NCI-H446 (cell line): Measurements from ENCODE around the gene TUBA4A.
A peak's percentile ranks its signal among the peaks of the same experiment; 100 is the strongest.
"Not testable (repeated sequence)": the region's sequence is repeated elsewhere in the genome, so short reads cannot be mapped to it uniquely, and the experiment has no call there.

Source experiments
- DNase-seq, 2 experiments: peaks; one replicate each; lab custom pipeline; 2025; lab: John Stamatoyannopoulos, UW

Gene TUBA4A

DNA sequence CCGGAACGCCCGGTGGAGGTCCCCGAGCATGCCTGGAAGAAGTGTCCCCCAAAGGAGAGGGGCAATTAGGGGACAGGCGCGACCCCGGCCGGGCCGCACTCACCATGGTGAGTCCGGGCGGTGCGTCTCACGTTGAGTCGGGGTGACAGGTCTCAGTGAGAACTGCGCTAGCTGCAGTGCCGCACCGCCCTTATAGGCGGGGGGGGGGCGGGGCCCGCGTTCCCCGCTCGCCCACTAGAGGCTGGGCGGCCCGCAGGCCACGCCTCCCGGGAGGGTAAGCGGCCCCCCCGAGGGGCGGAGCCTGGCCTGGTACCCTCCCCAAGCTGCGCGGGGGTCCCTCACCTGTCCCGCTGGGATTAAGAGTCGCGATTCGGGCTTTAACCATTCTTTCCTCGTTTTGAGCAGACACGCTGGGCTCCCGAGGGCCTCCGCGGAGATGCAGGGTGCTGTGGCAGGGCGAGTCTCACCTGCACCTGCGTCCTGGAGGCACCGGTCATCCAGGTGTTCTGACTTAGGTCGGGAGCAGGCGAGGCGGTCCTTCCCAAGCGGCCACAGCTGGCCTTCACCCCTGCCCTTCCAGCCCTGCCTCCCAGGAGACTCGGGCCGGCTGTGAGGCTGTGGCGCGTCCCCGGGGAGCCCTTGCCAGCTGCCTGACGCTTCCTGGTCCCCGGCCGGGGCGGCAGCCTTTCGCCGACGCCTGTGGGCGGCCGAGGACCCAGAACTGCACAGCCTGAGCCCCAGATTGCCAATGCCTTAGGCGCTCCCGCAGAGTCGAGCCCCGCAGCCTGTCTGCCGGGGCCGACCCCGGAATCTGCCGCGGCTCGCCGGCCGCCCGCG, at the start of gene TUBA4A:
TUBA4A (minus strand) TSS at position 166 of the 837 bp plus-strand sequence; CDS start at position 106, 60 bp downstream.
- DNase-seq, result peak; percentile 27 to 91

DNA sequence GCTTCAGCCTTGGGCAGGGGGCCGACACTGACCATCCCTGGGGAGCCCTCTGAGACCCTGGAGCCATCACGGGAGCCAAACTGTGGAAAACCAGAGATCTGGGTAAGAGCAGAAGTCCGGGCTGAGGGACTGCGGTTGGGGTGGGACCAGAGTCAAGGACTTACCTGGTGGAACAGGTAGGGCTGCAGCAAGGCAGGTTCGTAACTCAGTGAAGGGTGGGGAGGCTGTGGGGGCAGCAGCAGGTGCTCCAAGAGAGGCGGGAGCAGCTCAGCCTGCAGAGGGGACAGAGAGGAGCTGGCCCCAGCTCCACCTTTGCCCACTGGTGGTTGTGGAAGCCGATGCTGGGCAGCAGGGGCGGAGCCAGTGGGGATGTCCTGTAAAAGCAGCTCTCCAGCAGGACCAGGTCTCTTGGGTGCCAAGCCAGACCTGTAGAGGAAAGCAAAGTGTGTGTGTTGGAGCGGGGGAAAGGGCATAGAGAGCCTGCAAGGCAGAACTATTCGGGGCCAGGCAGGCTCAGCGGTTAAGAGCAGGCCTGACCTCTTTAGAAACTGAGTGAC, 48.8 kb upstream of the TUBA4A start:
- no peak for DNase-seq

DNA sequence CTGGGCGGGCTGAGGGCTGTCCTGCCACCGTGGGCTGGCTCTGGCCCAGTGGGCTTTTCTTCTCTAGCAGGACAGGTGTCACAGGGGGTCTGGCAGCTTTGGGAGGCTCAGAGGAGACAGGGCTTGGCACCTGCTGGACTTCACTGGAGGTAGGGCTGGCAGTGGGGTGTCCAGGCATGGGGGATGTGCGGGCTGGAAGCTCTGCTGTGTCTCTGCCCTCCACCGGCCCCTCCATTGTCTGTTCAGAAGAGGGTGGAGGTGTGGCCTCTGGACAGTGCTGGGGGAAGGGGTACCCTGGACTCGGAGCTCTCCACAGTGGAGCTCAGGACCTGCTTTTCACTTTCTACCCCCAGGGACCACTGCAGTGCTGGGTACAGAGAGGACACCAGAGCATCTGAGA, 46.3 kb upstream of the TUBA4A start:
- no peak for DNase-seq

DNA sequence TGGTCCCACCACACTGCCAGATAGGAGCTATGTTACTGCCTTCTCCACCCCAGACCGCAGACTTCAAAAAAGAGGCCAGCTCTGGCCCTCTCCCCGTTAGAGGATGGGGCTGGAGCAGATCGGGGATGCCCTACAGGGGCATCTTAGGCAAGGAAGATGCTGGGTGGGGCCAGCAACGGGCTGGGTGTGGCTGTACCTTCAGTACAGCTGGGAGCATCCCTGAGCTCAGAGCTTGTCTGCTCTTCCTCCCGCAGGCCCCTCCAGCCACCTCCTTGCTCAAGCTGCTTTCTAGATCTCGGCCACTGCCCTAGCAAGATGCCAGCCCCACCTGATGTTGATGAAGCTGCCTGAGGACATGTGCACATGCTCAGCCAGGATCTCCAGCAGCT, 45.6 kb upstream of the TUBA4A start:
- DNase-seq, result no peak

DNA sequence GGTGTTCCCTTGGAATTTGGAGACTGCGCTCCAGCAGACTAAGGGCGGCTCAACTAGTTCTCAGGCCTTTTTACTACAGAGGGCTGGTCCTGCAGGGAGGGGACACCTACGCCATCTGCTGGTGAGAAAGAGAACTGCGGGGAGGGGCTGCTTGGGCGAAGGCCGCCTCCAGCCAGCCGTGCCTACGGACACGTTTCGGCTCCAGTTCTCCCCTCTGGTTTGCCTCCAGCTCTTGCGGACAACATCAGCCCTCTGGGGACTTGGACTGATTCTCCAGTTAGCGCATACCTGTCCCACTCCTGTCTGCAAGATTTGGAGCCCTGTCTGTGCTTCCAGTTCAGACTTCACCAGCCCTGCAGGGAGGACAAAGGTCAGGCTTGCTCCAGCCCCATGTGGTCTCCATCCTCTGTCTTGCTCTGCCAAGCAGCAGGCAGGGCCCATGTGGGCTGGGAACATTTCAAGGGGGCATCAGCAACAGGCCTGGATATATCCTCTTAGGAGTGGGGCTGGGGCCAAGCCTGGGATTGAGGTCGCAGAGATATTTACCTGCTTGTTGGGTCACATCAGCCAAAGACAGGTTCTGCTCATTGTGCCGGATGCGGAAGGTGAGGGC, 45.1 kb upstream of the TUBA4A start:
- DNase-seq, result peak; percentile 35 to 71

DNA sequence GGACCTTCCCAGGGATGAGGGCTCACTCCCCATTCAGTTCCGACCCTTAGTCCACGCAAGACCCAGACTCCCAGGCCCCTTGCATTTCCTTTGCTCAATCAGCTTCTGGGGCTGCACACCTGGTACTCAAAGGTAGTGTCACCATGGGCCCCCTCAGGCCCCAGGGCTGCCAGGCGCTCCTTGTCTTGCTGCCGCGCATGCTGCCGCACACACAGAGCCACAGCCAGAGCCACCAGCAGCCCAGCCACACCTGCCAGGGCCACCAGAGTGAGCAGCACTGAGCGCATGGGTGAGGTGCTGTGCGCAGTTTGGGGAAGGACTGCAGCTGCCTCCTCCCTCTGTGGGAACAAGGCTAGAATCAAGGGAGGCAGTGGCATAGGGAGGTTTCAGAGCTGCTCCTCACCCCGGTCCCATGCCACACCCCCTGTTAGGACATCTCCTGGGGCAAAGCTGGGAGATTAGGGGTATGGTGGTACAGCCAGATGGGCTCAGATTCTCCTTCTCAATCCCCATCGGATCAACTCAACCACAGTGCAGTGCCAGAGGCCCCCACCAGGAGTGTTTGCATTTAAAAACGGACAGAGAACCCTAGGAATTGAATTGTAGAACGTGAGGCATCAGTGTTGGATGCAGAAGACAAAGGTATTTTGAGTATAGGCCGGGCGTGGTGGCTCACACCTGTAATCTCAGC, 44.2 kb upstream of the TUBA4A start:
- DNase-seq, result no peak

DNA sequence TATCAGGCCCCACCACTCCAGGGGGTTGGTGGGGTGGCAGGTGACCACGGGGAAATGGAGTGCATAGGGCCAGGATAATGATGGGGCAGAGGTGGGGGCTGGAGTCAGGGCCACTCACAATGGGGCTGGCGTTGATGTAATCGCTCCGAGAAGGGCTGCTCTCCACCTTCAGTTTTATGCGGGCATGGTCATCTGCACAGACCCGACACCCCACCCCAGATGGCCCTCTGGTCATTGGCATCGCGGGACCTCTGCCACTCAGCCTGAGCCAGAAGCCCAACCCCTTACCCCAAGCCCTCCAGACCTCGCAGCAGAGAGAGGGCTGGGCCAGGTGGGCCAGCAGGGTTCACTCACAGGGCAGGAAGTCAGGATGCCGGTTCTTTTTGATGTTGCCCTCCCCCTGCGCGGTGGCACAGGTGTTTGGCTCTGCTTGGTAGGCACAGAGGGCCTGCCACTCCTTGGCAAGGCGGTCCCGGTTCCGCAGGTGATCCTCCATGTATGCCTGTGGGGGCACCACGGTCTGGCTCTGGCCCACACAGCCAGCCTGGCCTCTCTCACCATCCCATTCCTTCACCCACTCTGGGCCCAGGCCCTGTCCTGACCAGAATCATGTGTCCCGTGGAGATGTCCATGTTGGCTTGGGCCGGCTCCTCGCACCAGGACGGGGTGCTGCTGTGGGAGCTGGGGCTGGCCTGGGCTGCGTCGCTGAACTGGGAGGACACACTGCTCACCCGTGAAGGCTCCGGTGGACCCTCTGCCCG, 43.1 kb upstream of the TUBA4A start:
- DNase-seq, result no peak

DNA sequence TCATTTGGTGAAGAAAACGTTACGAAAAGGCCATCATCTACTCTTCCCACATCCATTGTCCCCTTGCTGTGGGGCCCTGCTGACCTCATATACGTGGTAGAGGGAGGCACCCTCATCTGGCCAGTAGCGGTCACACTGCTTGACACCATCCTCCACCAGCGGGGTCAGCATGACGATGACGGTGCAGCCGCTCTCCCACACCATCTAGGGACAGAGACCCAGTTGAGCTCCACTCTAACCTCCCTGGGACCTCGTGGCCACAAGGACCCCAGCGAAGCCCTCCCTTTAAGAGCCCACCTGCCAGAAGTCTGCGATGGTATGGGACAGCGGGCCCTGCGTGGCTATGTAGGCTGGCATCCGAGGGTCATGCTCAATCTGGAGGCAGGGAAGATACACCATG, 42.4 kb upstream of the TUBA4A start:
- DNase-seq, result no peak

DNA sequence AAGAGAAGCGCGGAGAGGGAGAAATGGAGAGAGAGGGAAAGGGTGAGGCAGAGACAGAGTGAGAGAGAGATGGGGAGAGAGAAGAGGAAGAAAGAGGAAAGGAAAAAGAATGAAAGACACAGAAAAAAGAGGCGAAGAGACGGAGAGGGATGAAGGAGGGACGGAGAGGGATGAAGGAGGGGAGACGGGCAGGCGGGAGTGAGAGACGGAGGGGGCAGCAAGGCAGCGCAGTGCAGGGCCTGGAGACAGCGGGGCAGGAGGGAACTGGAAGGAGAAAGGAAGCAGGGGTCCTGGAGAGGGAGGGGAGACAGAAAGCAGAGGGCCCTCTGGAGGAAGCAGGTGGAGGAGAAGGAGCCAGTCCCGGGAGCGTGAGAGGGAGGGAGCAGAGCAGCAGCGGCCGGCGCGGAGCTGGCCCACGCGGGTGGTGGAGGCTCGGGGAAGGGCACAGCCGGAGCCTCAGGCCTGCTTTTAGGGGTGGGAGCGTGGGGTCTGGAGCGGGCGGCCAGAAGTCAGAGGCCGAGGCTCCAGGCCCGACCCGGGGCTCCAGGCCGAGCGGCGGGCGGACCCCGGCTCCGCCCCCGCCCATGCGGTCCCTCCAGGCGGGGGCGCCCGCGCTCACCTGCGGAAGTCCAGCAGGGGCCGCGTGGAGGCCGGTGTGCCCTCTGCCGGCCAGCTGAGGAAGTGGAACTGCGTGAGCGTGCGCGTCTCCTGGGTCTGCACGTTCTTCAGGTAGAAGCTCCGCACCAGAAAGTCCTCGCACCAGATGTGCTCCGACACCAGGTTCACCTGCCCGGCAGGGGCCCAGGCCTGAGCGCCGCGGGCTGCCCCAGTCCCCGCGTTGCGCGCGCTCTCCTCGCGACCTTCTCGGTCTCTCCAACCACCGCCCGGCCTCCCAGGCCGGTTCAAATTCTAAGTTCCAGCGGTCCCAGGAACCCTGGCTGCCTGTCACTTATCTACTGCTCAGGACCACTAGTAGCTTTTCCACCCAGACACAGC, 40.9 kb upstream of the TUBA4A start:
- DNase-seq, result peak in 1 of 2 experiments; percentile 56

DNA sequence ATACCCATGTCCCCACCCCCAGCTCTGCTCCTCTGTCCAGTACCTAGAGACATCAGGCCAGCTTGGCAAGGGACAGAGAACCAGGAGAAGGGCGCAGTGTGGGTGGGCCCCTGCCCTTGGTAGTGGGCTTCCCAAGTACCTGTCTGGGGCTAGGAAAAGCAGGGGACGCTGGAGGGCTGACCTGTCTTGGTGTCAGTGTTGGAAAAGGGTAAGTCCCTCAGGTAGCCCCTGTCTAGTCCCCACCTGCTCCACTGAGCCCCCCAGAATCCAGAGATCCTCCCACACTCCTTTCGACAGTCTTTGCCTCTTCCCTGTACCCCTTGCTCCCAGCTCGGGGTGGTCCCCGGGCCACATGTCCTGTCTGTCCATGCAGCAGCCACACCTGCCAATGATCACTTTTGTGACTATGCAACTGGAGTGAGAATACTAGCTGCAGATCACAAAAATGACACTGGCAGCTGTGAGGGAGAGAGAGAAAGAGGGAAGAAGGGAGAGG, 40.1 kb upstream of the TUBA4A start:
- no peak for DNase-seq

DNA sequence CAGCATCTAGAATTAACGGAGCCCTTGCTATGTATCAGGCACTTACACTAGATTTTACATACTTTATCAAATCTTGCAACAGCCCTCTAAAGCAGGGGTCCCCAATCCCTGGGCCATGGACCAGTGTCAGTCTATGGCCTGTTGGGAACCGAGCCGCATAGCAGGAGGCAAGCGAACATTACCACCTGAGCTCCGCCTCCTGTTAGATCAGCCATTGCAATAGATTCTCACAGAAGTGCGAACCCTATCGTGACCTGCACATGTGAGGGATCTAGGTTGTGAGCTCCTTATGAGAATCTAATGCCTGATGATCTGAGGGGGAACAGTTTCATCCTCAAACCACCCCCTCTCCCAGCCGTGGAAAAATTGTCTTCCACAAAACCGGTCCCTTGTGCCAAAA, 38.9 kb upstream of the TUBA4A start:
- DNase-seq, result no peak

DNA sequence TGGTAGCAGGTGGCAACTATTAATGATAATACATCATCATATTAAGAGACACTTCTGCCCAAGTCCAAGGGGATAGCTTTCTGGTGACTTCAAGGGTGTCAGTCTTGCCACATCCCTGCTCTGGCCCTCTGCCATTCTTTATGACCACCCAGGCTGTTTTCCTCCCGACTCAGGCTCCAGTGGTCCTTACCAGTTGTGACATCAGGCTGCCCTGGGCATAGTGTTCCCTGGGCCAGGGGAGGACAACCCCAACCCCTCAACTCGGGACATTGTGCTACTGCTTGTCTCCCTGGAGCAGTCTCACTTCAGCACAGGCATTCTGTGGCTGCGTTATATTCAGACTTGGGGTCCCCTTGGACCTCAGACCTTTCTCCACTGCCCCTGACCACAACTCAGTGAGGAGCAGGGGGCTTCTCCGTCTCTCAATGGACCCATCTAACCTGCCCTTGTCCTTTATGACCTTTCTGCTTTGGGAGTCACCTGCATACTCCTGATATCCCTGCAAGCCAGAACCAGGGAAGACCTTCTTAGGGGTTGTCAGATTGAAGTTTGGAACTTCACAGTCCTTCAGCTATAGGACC, 38.3 kb upstream of the TUBA4A start:
- no peak for DNase-seq

DNA sequence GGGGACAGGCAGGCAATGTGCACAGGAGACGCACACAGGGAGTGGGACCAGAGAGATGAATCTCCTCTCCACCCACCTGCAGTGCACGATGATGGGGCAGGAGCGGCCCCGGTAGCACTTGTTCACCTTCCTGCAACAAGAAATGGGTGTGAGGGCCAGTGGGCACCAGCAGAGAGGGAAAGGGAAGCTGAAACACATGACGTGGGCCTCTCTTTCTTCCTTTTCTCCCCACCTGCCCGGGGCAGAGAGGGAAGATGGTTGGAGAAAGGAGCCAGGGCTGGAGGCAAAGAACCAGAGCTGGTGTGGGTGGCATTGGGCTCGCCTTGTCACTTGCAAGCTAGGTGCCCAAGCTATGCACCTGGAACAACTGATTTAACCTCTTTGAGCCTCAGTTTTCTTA, 37.7 kb upstream of the TUBA4A start:
- no peak for DNase-seq

DNA sequence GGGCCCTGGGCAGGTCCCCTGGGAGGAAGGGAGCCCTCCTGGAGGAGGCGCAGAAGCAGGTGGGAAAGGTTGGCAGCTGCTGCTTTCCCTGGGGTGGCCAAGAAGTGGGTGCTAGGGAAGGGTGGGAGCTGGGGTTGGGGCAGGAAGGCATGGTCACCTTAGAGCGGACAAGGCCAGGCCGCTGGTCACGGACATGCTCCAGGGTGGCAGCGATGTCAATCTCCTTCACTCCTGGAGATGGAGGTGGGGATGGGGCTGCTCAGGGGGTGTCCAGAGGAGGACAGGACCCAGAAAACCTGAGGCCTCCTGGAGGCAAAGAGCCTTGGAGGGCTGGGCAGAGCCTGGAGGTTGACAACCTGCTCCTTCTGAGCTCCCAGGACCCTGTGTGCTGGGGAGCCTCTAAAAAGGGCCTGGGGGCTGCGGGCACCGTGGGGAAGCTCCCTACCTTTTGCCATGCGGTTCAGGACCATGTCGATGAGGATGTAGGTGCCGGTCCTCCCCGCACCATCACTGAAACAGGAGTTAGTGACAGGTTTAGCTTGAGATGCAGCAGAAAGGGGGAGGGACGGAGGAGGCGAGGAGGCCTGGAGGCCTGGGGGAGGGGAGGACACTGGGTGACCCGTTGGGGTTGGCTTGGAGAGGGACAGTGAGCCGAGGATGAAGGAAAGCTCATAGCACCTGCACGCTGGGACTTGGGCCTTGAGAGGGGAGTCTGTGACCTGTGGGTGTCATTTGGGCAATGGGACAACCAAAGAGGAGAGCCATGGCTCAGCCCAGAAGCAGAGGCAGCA, 36.9 kb upstream of the TUBA4A start:
- no peak for DNase-seq

DNA sequence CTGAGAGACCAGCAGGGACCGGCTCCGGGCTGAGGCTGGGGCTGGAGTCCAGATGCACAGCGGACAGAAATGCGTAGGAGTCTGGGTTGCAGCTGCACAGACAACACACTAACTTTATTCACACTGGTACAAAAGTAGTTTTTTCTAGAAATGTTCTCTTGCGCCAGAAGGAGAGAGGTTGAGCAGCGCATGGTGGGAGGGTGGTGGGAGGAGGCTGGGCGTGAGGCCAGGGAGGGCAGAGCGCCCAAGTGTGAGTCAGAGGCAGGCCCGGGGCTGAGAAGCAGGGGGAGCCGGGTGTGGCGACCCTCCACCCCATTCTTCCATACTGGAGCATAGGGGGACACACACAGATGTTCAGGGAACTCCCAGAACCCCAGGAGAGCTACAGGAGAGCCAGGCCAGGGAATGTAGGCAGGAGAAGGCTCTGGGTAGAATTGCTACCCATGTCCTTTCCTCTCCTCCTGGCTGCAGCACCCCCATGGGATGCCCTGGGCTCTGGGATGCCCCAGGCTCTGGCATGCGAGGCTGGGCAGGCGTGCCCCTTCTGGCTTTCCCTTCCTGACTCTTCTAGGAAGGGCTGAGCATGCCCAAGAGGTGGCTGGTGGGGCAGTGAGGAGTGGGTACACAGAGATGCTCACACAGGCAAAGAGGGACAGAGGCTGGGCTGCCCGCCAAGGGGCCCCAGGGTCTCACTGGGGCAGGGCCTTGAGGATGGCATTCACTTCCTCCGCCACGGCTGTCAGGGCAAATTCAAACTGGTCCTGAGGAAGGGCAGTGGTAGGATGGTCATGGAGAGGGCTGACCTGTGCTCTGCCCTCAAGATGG, 36.0 kb upstream of the TUBA4A start:
- peak; percentile 37 to 80 for DNase-seq

DNA sequence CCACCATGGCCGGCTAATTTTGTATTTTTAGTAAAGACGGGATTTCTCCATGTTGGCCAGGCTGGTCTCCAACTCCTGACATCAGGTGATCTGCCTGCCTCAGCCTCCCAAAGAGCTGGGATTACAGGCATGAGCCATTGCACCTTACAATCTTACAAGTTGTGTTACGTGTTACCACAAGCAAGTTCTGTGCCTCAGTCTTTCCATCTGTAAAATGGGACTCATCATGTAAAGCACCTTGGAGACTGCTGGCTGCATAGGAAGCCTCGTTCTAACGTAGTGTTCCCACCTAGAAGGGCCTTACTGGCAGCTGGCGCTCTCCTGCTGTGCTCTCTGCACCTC, 35.4 kb upstream of the TUBA4A start:
- DNase-seq, result no peak

DNA sequence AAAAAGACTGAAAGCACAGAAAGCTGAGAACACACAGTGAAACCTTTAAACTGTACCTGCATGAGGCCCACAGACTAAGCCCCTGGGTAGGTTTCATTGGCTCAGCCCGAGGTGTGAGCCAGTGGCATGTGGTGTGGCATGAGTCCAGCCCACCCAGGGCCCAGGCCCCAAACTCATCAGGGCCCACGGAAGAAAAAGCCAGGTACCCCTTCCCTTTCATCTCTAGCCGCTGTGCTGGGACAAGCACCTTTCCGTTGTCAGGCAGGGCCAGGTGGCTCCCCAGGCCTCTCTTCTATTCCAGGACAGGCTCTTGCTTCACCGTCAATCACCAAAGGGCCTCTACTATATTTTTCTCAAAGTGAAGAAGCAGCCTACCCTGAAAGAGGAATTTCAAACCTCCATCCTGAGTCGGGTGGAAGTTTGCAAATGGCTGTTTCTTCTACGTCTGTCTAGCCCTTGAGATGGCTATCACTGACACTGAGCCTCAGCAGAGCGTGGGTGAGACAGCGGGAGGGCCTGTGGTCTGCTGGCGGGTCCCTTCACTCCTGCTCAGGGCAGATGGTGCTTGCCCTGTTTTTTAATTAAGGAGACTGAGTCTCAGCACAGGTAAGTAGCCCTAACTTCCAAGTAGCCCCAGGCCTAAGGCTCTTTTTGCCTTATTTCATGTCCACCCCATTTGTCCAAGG, 34.0 kb upstream of the TUBA4A start:
- no peak for DNase-seq

DNA sequence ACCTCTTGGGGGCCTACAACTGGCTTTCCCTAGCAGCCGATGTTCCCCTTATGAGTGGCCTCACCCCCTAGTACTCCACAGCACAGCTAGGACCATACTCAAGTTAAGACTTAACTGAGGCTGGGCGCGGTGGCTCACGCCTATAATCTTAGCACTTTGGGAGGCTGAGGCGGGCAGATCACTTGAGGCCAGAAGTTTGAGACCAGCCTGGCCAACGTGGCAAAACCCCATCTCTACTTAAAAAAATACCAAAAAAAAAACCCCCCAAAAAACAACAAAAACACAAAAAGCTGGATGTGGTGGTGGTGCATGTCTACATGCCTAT, 33.4 kb upstream of the TUBA4A start:
- DNase-seq, result not testable (repeated sequence)
